KG1 (cell line): ENCODE results near the gene SETD1B.
"Not testable (repeated sequence)": the region's sequence is repeated elsewhere in the genome, so short reads cannot be mapped to it uniquely, and the experiment has no call there.

Source experiments
- DNase-seq: peaks from one replicate; lab custom pipeline; 2025; lab: John Stamatoyannopoulos, UW

The SETD1B gene

DNA sequence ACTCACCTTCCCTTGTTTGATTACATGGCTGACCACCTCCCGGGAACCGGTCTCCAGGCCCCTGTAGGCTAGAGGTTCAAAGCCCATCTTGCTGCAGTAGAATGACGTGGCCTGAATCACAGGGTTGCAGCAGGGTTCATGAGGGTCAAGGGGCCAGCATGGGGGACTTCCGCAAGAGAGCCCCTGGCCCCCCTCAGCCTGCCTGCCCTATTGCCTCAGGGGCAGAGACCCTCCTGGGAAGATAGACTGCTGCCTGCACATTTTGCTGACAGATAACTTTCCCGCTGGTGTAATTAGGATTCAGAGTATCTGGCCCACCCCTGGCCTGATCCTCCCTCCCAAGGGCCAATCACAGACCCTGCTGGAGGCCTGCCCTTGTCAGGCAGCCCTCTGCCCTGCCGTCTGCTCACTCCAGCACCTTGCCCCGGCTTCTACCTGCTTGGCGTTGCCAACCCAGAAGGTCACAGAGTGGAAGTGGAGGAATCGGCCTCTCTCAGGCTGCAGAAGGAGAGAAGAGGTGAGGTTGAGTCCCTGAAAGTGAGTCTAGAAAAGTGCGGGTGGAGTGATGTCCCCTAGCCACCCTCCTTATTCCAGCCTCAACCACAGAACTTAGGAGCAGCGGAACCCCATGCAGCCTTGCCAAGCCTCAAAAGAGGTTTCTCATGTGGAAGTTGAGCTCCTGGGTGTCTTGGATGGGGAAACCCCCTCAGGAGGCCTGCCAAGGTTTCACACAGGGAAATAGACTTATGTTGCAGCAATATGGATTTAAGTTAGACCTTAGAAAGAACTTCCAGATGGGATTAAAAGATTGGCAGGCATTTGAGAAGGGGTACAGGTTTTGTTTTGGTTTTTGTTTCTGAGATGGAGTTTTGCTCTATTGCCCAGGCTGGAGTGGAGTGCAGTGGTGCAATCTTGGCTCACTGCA, 53.8 kb downstream of the SETD1B start:
- DNase-seq, result no peak

DNA sequence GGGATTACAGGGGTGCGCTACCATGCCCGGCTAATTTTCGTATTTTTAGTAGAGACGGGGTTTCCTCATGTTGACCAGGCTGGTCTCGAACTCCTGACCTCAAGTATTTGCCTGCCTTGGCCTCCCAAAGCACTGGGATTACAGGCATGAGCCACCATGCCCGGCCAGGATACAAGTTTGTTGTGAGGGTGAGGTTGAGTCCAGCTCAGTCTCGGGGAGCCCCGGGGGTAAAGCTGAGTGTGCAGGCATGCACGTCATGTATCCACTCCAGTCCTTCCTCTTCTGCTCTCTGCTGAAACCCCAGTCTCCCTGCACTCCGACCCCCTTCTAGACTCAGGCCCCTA, 54.5 kb downstream of the SETD1B start:
- no peak for DNase-seq

DNA sequence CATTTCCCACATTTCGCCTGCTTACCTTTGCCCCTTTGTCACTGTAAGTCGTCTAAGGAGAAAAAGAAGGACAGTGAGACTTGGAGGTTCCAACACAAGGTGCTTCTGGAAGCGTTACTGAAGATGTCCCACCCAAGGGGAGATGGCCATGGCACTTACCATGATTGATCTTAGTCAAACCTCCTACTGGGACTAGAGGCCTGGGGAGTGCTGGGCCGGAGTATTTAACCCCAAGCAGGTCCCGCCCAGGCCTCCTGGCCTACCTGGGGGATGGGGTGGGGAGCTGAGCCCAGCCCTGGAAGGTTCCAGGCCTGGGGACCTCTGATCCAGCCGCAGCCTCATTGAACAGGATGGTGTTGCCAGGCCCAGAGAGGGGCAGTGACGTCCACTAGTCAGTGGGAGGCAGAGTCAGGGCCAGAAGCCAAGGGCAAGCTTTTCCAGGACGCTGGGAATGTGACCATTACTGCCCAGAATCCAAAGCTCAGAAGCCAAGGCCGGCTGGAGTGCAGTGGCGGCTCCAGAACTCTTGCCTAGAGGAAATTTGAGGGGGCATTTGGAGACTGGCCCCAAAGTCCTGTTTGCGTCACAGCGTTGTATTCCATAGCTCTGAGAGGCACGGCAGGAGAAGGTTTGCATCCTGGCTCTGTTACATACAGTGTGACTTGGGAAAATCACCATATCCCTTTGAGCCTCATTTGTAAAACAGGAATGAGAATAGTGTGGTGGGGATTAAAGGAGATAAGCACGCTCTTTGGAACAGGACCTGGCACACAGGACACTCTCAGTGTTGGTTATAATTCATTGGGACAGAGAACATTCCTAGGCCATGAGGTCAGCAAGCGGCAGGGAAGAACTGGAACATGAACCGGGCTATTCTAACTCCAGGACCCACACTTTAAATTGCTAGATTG, 55.1 kb downstream of the SETD1B start, which contains the start of gene HPD:
Gene HPD, minus strand, starts transcription at position 198 of the 911 bp plus-strand sequence. Its CDS starts 36 bp downstream, at position 162.
- no peak for DNase-seq

DNA sequence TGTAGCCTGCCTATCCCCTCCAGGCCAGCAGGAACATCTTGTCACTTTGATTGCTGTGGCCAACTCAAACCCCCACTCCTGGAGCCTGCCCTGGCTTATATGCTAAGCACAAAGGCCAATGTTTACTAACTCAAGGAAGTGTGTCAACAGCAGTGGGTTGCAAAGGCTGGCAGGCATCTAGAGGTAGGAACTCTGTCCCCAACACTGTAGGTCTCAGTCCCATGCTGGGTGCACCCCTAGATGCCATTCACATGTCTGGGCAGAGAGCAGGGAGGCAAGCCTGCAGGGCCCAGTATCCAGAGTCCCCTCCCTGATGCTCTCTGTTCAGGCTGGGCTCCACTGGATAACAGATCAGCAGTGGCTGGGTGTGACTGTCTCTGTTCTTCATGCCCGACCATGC, 56.4 kb downstream of the SETD1B start:
- no peak for DNase-seq

DNA sequence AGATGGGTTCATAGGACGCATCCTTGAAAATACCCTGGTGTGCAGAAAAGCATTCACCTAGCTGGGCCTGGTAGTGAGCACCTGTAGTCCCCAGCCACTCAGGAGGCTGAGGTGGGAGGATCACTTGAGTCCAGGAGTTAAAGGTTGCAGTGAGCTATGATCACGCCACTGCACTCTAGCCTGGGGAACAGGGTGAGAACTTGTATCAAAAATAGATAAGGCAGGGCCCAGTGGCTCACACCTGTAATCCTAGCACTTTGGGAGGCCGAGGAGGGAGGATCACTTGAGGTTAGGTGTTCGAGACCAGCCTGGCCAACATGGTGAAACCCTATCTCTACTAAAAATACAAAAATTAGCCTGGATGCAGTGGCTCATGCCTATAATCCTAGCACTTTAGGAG, 56.9 kb downstream of the SETD1B start:
- DNase-seq, result not testable (repeated sequence)

DNA sequence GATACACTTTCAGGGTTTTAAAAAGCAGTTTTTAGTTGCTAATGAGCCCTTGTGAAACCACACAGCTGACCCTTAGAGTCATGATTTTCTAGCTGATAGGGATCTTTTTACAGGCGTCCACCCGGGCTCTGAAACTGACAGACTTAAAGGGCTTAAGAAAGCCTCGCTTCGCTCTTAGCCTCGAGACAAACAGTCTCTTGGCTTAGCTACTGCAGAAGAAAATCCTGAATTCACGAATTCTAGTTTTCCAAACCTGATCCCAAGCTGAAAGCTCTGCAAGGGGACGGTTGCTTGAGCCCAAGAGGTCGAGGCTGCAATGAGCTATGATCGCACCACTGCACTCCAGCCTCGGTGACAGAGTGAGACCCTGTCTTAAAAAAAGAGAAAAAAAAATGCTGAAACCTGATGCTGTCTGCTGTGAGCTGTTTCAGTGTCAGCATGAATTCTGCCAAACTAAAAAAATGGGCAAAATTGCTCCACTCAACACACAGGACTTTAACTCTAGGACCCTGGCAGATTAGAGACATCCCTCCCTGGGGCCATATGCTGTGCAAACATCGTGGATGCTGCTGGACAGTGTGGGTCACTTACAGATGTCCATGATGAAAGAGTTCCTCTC, 57.9 kb downstream of the SETD1B start:
- DNase-seq, result no peak

DNA sequence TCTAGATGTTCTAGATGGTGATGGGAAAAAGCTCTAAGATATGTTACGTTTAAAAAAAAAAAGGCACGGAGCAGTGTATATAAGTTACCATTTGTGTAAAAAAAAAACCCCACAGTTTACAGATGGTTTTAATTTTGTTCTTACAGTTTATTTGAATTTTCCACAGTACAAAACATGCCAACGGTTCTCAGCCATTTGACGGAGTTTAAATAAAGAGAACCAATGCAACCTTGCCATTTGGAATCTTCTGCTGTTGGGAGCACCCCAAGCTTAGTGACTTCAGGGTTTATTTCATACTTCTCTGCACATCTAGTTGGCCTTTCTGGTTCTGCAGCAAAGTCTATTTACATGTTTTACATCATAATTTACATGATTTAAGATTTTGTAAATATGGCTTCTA, 62.5 kb downstream of the SETD1B start:
- no peak for DNase-seq

DNA sequence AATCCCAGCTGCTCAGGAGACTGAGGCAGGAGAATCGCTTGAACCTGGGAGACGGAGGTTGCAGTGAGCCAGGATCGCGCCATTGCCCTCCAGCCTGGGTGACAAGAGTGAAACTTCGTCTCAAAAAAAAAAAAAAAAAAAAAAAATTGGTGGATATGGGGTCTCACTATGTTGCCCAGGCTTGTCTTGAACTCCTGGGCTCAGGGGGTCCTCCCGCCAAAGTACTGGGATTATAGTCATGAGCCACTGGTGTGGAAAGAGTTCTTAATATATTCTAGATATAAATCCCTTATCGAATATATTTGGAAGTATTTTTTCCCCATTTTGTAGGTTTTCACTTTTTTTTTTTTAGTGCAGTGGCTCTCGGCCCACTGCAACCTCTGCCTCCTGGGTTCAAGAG, 65.4 kb downstream of the SETD1B start:
- not testable (repeated sequence) for DNase-seq

DNA sequence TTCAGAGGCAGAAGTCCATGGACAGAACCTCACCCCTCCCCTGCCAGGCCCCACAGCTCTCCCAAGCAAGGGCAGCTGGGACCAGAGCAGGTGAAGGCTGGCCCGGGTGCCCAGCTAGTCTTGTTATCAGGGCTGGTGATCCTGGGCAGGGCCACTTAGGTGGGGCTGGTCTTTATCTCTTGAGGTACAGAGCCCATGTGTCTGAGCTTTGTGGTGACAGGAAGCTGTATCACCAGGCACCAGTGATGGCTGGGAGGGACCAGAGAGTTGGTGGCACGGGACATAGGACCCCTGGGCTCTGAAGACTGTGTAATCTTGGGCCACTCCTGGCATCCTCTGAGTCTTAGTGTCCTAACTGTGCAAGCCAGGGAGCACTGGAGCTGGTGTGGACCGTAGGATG, 67.7 kb downstream of the SETD1B start:
- no peak for DNase-seq

DNA sequence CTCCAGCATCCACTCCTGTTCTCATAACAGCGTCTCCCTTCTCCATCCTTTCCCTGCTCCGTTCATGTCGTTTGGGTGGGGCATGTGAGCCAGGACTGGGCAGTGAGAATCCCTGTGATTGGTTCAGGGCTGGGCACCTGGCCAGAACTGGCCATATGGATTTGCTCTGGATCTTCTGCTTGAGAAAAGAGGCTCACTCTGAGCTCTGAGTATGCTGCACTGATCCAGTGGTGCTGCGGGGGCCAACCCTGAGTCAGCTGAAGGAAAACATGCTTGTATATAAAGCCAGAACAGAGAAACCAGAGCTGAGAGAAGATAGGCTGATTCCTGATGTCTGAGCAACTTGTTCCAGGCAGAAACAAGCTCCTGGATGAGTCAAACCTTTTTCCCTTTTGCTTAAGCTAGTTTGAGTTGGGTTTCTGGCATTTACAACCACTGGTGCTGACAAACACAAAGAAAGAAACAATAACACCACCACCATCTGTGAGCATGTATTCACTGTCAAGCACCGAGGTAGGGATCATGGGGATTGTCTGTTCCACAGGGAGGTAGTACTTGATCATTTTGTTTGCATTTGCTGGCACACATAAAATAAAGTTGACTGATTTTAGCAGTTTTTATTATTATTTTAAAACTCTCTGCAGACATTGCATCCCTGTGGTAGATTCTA, 68.9 kb downstream of the SETD1B start:
- DNase-seq, result no peak

DNA sequence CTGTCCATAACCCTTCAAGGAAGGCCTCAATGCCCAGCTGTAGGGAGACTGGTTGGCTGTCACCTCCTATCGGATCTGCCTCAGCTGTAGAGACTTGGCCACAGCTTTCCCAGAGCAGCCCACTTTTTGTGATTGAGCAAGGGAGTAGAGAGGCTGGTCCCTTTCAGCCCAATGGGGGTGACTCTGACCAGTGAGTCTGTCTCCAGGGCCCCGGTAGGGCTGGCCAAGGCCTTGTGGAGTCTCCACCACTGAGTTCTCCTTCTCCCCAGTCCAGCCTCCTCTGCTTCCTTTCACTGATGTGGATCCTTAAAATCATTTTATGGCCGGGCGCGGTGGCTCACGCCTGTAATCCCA, 69.4 kb downstream of the SETD1B start:
- no peak for DNase-seq

DNA sequence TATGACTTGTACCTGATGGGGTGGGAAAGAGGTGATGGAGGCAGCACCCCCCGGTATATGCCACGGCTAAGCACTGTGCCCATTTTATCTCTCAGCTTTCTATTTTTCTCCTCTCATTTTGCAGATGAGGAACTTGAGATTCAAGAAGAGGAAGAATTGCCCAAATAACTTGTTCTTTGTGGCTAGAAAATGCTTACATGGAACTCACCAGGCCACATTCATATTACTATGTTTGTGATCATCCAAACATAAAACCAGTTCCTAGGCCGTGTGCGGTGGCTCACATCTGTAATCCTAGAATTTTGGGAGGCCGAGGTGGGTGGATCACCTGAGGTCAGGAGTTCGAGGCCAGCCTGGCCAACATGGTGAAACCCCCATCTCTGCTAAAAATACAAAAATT, 70.3 kb downstream of the SETD1B start:
- no peak for DNase-seq

DNA sequence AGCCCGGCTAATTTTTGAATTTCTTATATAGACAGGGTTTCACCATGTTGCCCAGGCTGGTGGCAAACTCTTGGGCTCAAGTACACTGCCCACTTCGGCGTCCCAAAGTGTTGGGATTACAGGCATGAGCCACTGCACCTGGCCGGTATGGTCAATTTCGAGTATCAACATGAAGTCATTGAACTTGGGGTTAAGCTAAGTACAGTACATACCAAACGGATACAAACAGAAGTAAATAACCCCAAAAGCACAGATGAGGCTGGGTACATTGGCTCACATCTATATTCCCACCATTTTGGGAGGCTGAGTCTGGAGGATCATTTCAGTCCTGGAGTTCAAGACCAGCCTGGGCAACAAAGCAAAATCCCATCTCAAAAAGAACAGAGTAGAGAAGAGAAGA, 71.8 kb downstream of the SETD1B start:
- DNase-seq, result no peak

DNA sequence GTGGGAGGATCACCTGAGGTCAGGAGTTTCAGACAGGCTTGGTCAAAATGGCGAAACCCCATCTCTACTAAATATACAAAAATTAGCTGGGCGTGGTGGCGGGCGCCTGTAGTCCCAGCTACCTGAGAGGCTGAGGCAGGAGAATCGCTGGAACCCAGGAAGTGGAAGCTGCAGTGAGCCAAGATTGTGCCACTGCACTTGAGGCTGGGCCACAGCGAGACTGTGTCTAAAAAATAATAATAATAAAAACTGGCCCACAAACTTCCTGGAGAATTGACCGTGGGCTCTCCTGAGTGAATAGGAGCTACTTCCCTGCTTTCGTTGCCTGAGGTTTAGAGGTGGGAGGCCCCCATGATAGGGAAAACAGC, 72.3 kb downstream of the SETD1B start:
- DNase-seq, result not testable (repeated sequence)
